HT1080 (cell line): ENCODE measurements around the gene POLA1. TPM values are rescaled to one million over a fixed set of nuclear protein-coding genes. Genes with fewer than 3 reads are reported as not detected.

ENCODE experiments used
- DNase-seq: peaks from one replicate; pipeline ENCODE4 v3.0.0-alpha.2; 2015; ENCODE audit warnings: low read depth
- small RNA-seq: library from RNA; depleted of rRNA; stranded (forward); fragments of <200 nt; gene quantifications from one replicate; pipeline ENCODE3, GENCODE V24; 2014
- total RNA-seq: library from RNA; depleted of rRNA; stranded (reverse); fragments of >200 nt; shearing (Covaris generic); gene quantifications from 2 replicates; pipeline ENCODE4 v1.2.3, GENCODE V29; 2014; rRNA removed

Gene POLA1
- total RNA-seq, 1 experiment from 2014 or later, result 19.7 TPM

GRCh38 chrX:25022499-25023325, 329.0 kb downstream of the POLA1 start:
- DNase-seq, result no peak

GRCh38 chrX:25023908-25024307, 330.2 kb downstream of the POLA1 start:
- no peak for DNase-seq

DNA sequence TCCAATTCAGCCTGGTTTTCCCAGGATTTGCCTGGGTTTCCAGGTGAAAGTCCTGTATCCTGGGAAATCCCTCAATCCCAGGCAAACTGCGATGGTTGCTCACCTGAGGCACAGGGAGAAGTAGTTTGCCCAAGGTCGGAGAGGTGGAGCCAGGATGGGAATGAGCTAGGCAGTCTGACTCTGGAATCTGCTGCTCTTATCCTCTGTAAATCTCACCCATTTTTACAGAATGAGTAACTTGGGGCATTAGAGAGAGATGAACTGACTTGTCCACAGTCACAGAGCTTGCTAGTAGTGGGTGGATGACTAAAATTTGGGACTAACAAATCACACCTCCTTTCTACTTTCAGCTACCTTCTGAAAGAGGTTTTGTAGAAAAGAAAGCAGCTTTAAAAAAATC, 331.9 kb downstream of the POLA1 start:
- no peak for DNase-seq

DNA sequence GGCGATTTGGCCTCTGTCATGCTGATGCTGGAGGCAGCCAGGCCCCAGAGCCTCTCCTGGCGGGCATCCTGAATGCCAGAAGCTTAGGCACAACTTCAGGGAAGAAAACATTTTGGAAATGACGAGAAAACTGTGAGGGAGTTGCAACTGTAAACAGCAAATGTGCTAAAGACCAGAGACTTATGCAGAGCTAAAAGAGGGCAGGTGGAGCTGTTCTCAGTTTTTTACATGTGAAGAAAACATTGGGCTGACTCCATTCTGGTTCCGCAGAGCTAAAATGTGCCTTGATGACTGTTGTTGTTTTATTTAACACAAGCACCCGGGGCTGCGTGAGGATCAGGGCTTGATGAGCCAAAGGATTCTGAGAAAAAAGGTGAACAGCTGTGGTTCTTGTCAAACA, 332.9 kb downstream of the POLA1 start:
- no peak for DNase-seq

DNA sequence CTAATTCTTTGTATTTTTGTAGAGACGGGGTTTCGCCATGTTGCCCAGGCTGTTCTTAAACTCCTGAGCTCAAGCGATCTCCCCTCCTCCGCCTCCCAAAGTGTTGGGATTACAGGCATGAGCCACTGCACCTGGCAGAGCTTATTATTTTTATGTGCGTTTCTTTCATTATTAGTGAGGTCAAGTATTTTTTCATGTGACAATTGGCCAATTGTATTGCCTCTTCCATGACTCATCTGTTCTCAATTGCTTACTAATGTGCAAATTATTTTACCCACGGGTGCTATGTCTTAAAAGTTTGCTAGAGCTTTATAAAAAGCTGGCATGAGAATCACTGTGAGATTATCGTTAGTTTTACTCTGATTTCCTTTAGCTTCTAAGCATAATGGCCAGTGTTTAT, 335.0 kb downstream of the POLA1 start:
- peak; percentile 75 for DNase-seq

DNA sequence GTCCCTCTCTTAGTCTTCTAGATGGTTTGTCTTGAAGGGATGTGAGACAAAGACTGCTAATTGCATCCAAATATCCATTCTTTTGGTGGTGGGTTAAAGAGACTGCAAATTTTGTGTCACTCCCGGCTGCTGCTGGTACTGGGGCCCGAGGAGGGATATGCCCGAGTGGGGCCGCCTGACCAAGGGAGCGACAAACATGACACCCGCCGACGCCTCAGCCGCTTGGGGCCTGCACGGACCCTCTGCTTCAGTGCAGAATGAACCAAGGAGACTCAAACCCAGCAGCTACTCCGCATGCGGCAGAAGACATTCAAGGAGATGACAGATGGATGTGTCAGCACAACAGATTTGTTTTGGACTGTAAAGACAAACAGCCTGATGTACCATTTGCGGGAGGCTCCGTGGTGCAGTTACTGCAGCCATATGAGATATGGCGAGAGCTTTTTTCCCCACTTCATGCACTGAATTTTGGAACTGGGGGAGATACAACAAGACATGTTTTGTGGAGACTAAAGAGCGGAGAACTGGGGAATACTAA, 335.6 kb downstream of the POLA1 start:
- no peak for DNase-seq

GRCh38 chrX:25034889-25035288, 341.2 kb downstream of the POLA1 start:
- DNase-seq, result peak; percentile 39

GRCh38 chrX:25039036-25039435, 345.3 kb downstream of the POLA1 start:
- no peak for DNase-seq

GRCh38 chrX:25043192-25043591, 349.5 kb downstream of the POLA1 start:
- DNase-seq, result no peak

Small RNA genes lying within 50 kb of the gene (small RNA-seq; reads per million reads assigned to genes)
- gene SCARNA23, result 0.16 reads per million

Other genes starting within 250 kb of the POLA1 start
- gene PDK3, start 228.6 kb upstream of the POLA1 start, total RNA-seq, result 5.8 and 7.8 TPM in 2 replicates
- not detected in 2 replicates for gene PCYT1B, start 46.6 kb upstream of the POLA1 start, total RNA-seq